NCI-H2081 treated with DMSO at 0.1 percent for 48 hours (cell line): ENCODE measurements around the gene WDR74.

ENCODE experiments used
- DNase-seq: peaks from one replicate; lab custom pipeline; 2025; lab: John Stamatoyannopoulos, UW

Gene WDR74

GRCh38 chr11:62794201-62794775 is 45.1 kb downstream of the WDR74 start:
- DNase-seq: no peak

- no peak for DNase-seq
Observed at GRCh38 chr11:62792202-62792575, 47.2 kb downstream of the WDR74 start.

- no peak for DNase-seq
Observed at GRCh38 chr11:62791501-62792201, 47.7 kb downstream of the WDR74 start, which contains the start of gene TMEM223. Gene TMEM223 (minus strand): TSS chr11:62792006. CDS start chr11:62791994, 12 bp downstream.

- DNase-seq: no peak
Observed at GRCh38 chr11:62789576-62789975, 49.8 kb downstream of the WDR74 start.

GRCh38 chr11:62788991-62789390 is 50.4 kb downstream of the WDR74 start:
- DNase-seq: no peak

- DNase-seq: peak; percentile 83
Observed at GRCh38 chr11:62787005-62787759, 52.2 kb downstream of the WDR74 start, which contains the start of gene TMEM179B. Gene TMEM179B (plus strand): TSS chr11:62787402. CDS start chr11:62787432, 30 bp downstream.

GRCh38 chr11:62786318-62787004 is 52.9 kb downstream of the WDR74 start:
- peak; percentile 16 for DNase-seq
